ENCODE results near the gene DNM3. TPM values are rescaled to one million over a fixed set of nuclear protein-coding genes. Genes with fewer than 3 reads are reported as not detected.

The DNM3 gene
- total and polyA plus RNA-seq, 2 of the 8 experiments (the other 6 are each of a cell fraction or from before 2014, with no cell fraction given) = 2.0 to 8.5 TPM

- TF ChIP-seq CTCF (IDR thresholded peaks at IDR 0.05; ENCODE audit: control extremely low read depth in 1 of 3, insufficient read depth in 1 of 3, low read depth in 1 of 3, low read length in 3 of 3) = no peak
- no peak for TF ChIP-seq RXRA (IDR thresholded peaks at IDR 0.05; ENCODE audit: insufficient read depth, low read depth, low read length)
- TF ChIP-seq TAF1 (IDR thresholded peaks at IDR 0.05; ENCODE audit: low read depth, low read length) = no peak
- TF ChIP-seq SIX5 (IDR thresholded peaks at IDR 0.05; ENCODE audit: low read depth, low read length) = no peak
- TF ChIP-seq JUN (IDR thresholded peaks at IDR 0.05; ENCODE audit: low read depth, low read length) = no peak
- no peak for TF ChIP-seq HDAC6 (IDR thresholded peaks at IDR 0.05; ENCODE audit: low read depth, low read length)
- no peak for TF ChIP-seq BRCA1 (IDR thresholded peaks at IDR 0.05; ENCODE audit: low read depth, low read length)
- TF ChIP-seq HDAC2 (IDR thresholded peaks at IDR 0.05; ENCODE audit: borderline replicate concordance in 1 of 2, low read depth in 2 of 2, low read length in 2 of 2) = no peak
- no peak for TF ChIP-seq SP1 (IDR thresholded peaks at IDR 0.05; ENCODE audit: low read depth, low read length)
These were observed 47.7 kb upstream of the DNM3 start (continued) for GRCh38 chr1:171793636-171794035.

Data from H1 (cell line).